ENCODE measurements around the gene LRRC8D.

DNA sequence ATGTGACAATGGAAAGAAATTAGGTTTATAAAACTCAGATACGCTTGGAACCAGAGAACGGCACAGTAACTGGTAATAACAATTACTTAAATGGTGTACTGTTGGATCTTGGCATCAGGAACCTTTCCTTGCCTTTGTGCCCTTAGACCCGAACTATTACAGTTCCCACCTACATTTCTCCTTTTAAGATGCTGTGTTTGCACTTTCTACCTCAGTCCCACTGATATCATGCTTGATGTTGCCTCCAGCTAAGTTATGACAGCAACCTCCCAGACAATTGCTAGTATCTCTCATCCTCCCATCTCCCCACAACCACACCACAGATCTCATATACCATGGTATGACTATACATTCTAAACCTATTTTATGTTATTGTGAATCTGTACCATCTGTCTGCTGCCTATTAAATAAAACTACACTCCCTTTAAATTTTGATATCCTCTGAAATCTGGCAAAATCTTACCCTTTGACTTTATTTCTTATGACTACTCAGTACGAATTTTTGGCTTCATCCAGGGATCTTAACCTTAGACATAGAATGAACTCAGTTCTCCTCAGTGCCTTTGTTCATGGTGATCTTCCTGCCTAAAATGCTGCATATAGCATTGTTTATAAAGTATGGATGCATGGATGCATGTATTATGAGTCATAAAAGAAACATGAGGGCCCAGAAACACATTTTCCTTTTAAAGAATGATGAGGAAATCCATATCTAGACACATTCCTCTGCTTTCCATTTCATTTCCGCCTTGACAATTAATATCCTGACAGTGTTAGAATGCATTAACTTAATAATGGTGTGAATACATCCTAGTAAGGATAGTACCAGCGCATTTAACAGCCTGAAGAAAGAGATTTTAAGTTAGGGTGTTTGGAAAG lies 64.1 kb downstream of the LRRC8D start:
- TF ChIP-seq CTCF (IDR thresholded peaks at IDR 0.05 in 2 of 3, conservative IDR thresholded peaks at IDR 0.05 in 1 of 3; ENCODE audit: borderline replicate concordance in 1 of 3, insufficient read depth in 1 of 3, low read depth in 2 of 3, low read length in 2 of 3) (no peak), EZH2 (IDR thresholded peaks at IDR 0.05) (no peak), POLR2AphosphoS5 (IDR thresholded peaks at IDR 0.05; ENCODE audit: low read depth, low read length) (no peak)

Measured in HCT116 (cell line).